Measurements from ENCODE around the gene RNU2-63P.

GRCh38 chr2:88055371-88056128 lies 39.2 kb upstream of the RNU2-63P start, which contains the start of gene KRCC1:
- TF ChIP-seq POLR2A (IDR thresholded peaks at IDR 0.05) (peak in 1 of 2 donors; percentile 98), CTCF (IDR thresholded peaks at IDR 0.05) (peak in 1 of 3 experiments; percentile 22), POLR2AphosphoS5 (IDR thresholded peaks at IDR 0.05; ENCODE audit: insufficient read depth in 1 of 2, low read depth in 1 of 2) (peak; percentile 92 to 97)
